ENCODE results near the gene IL12RB2.

The IL12RB2 gene

GRCh38 chr1:67371681-67372080 is 64.0 kb downstream of the IL12RB2 start:
- TF ChIP-seq CTCF (IDR thresholded peaks at IDR 0.05) = no peak
- H3K9me3 ChIP-seq (ENCODE audit: control insufficient read depth, low read length) = no peaks in the 10 kb centered on the region
- peak overlapping the region; percentile 97 for H3K27ac ChIP-seq
- no peaks in the 10 kb centered on the region for H3K27me3 ChIP-seq (ENCODE audit: control insufficient read depth, insufficient read depth, low read length)
- H3K4me1 ChIP-seq = peaks cover 34% of the 10 kb centered on the region
- H3K4me2 ChIP-seq (ENCODE audit: low read length) = peak overlapping the region; percentile 67
- peak overlapping the region; percentile 45 for H3K4me3 ChIP-seq (ENCODE audit: low read depth, low read length)
- H3K36me3 ChIP-seq (ENCODE audit: control insufficient read depth, insufficient read depth, low read length) = no peaks in the 10 kb centered on the region
- no peaks in the 10 kb centered on the region for H3K79me2 ChIP-seq
- no peak overlapping the region for H2AFZ ChIP-seq
- H3K9ac ChIP-seq = no peak overlapping the region

- peak overlapping the region; percentile 11 for H3K4me3 ChIP-seq (ENCODE audit: low read depth, low read length)
These were observed 64.5 kb downstream of the IL12RB2 start for GRCh38 chr1:67372136-67372535.

GRCh38 chr1:67372898-67373297 is 65.2 kb downstream of the IL12RB2 start:
- H3K27ac ChIP-seq = peak overlapping the region; percentile 97

More at GRCh38 chr1:67372136-67372535, 64.5 kb downstream of the IL12RB2 start:
- H3K4me1 ChIP-seq = peaks cover 39% of the 10 kb centered on the region
- H3K9me3 ChIP-seq (ENCODE audit: control insufficient read depth, low read length) = no peaks in the 10 kb centered on the region
- H2AFZ ChIP-seq = no peak overlapping the region
- no peaks in the 10 kb centered on the region for H3K79me2 ChIP-seq
- H3K27ac ChIP-seq = peak overlapping the region; percentile 97
- peak overlapping the region; percentile 67 for H3K4me2 ChIP-seq (ENCODE audit: low read length)
- no peaks in the 10 kb centered on the region for H3K27me3 ChIP-seq (ENCODE audit: control insufficient read depth, insufficient read depth, low read length)
- TF ChIP-seq CTCF (IDR thresholded peaks at IDR 0.05) = no peak
- no peaks in the 10 kb centered on the region for H3K36me3 ChIP-seq (ENCODE audit: control insufficient read depth, insufficient read depth, low read length)
- H3K9ac ChIP-seq = no peak overlapping the region

DNA sequence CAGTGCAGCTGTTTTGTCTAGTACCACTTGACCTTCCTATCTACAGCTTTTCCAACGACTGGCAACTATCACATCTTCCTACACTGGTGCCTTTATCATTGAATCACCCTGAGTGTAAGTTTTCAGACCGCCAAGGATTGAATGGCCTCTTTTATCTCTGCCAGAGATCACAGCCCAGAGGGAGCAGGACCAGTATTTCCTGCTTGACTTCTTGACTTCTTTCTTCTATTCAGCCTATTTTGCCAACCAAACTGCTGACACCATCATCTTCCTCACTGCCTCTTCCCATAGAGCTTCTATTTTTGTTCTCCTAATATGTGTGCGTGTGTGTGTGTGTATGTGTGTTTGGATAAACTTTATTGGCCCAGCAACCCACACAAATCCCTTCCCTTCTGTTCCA is 68.7 kb downstream of the IL12RB2 start:
- Histone ChIP-seq H3K79me2 (no peaks in the 10 kb centered on the region), H3K4me2 (ENCODE audit: low read length) (peak overlapping the region; percentile 59), H3K27me3 (ENCODE audit: control insufficient read depth, insufficient read depth, low read length) (no peaks in the 10 kb centered on the region), H3K9me3 (ENCODE audit: control insufficient read depth, low read length) (no peaks in the 10 kb centered on the region), H2AFZ (no peak overlapping the region), H3K4me3 (ENCODE audit: low read depth, low read length) (peak overlapping the region; percentile 36), H3K27ac (peak overlapping the region; percentile 97), H3K4me1 (peaks cover 40% of the 10 kb centered on the region), H3K9ac (no peak overlapping the region), H3K36me3 (ENCODE audit: control insufficient read depth, insufficient read depth, low read length) (no peaks in the 10 kb centered on the region)
- no peak for TF ChIP-seq CTCF (IDR thresholded peaks at IDR 0.05)

More at GRCh38 chr1:67372898-67373297, 65.2 kb downstream of the IL12RB2 start:
- H3K79me2 ChIP-seq = no peaks in the 10 kb centered on the region
- no peaks in the 10 kb centered on the region for H3K9me3 ChIP-seq (ENCODE audit: control insufficient read depth, low read length)
- TF ChIP-seq CTCF (IDR thresholded peaks at IDR 0.05) = no peak
- no peak overlapping the region for H3K9ac ChIP-seq
- no peaks in the 10 kb centered on the region for H3K36me3 ChIP-seq (ENCODE audit: control insufficient read depth, insufficient read depth, low read length)
- no peaks in the 10 kb centered on the region for H3K27me3 ChIP-seq (ENCODE audit: control insufficient read depth, insufficient read depth, low read length)
- no peak overlapping the region for H3K4me3 ChIP-seq (ENCODE audit: low read depth, low read length)
- H3K4me2 ChIP-seq (ENCODE audit: low read length) = no peak overlapping the region
- H2AFZ ChIP-seq = no peak overlapping the region
- peaks cover 42% of the 10 kb centered on the region for H3K4me1 ChIP-seq

DNA sequence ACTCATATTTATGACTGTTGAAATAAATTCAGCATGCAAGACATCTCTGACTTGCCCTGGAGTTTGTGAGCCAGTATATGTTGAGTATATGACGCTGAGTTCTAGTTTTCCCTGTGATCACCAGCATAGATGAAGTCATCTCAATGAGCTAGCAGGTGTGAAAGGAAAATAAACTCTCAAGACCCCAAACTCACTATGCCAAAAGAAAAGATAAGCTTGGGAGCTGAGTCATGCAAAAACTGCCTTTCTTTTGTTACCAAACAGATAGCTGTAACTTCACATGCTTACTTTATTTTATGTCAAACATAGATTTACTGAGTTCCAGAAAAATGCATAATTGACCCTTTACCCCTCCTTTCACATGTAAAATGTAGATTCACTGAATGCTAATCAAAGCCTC is 69.6 kb downstream of the IL12RB2 start:
- no peaks in the 10 kb centered on the region for H3K27me3 ChIP-seq (ENCODE audit: control insufficient read depth, insufficient read depth, low read length)
- H3K9me3 ChIP-seq (ENCODE audit: control insufficient read depth, low read length) = no peaks in the 10 kb centered on the region
- peak overlapping the region; percentile 36 for H3K4me3 ChIP-seq (ENCODE audit: low read depth, low read length)
- peaks cover 38% of the 10 kb centered on the region for H3K4me1 ChIP-seq
- TF ChIP-seq CTCF (IDR thresholded peaks at IDR 0.05) = no peak
- H3K4me2 ChIP-seq (ENCODE audit: low read length) = peak overlapping the region; percentile 14
- no peak overlapping the region for H3K9ac ChIP-seq
- peak overlapping the region; percentile 86 for H3K27ac ChIP-seq
- no peaks in the 10 kb centered on the region for H3K36me3 ChIP-seq (ENCODE audit: control insufficient read depth, insufficient read depth, low read length)
- no peak overlapping the region for H2AFZ ChIP-seq
- no peaks in the 10 kb centered on the region for H3K79me2 ChIP-seq

Data from parathyroid adenoma (tissue), 2 donors.